ENCODE results near the gene NFILZ.
"Not testable (repeated sequence)": the region's sequence is repeated elsewhere in the genome, so short reads cannot be mapped to it uniquely, and the experiment has no call there.

NFILZ gene

DNA sequence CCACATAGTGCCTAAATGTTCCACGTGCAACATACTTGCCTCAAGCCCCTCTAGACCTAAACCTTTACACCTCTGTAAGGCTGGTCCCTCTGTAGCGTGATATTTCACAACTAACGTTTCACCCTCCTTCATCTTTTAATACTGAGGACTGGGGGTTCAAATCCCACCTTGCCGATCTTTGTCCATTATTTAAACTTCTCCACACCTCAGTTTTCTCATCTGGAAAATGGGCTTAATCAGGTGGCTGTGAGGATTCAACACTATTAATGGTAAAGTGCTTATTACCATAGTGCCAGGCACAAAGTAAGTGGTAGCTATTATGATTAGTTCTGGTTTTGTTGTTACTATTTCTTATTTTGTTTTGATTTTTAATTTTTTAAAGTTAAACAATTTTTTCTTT is 12.4 kb upstream of the NFILZ start:
- H3K27me3 ChIP-seq (ENCODE audit: insufficient read depth, insufficient read length), result peaks cover 3% of the 10 kb centered on the region
- no peaks in the 10 kb centered on the region for H3K9me3 ChIP-seq (ENCODE audit: insufficient read depth, low read length)
- no peak for DNase-seq (ENCODE audit: low read depth, low spot score)
- TF ChIP-seq YY1 (IDR thresholded peaks at IDR 0.05; ENCODE audit: insufficient read depth, insufficient read length) (no peak), ZNF274 (IDR thresholded peaks at IDR 0.05; ENCODE audit: low read depth, low read length) (no peak)
- no peak overlapping the region for H3K4me3 ChIP-seq (ENCODE audit: insufficient read length, low read depth)
- peaks cover 4% of the 10 kb centered on the region for H3K4me1 ChIP-seq (ENCODE audit: insufficient read depth, insufficient read length)
- no peak overlapping the region for H3K9ac ChIP-seq (ENCODE audit: insufficient read length, low read depth)
- H3K36me3 ChIP-seq (ENCODE audit: insufficient read depth, insufficient read length, low read length), result no peaks in the 10 kb centered on the region

DNA sequence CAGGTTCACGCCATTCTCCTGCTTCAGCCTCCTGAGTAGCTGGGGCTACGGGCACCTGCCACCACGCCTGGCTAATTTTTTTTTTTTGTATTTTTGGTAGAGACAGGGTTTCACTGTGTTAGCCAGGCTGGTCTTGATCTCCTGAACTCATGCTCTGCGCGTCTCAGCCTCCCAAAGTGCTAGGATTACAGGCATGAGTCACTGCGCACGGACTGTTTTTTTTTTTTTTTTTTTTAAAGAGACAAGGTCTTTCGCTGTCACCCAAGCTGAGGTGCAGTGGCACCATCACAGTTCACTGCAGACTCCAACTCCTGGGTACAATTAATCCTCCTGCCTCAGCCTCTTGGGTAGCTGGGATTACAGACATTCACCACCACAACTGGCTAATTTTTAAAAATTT is 11.7 kb upstream of the NFILZ start:
- TF ChIP-seq ZNF274 (IDR thresholded peaks at IDR 0.05; ENCODE audit: low read depth, low read length), result no peak
- TF ChIP-seq YY1 (IDR thresholded peaks at IDR 0.05; ENCODE audit: insufficient read depth, insufficient read length), result no peak
- TF ChIP-seq SUZ12 (IDR thresholded peaks at IDR 0.05; ENCODE audit: extremely low read depth, insufficient read depth, insufficient read length), result no peak
- Histone ChIP-seq H3K9me3 (ENCODE audit: insufficient read depth, low read length) (no peaks in the 10 kb centered on the region), H3K4me1 (ENCODE audit: insufficient read depth, insufficient read length) (peaks cover 4% of the 10 kb centered on the region), H3K9ac (ENCODE audit: insufficient read length, low read depth) (no peak overlapping the region), H3K36me3 (ENCODE audit: insufficient read depth, insufficient read length, low read length) (no peaks in the 10 kb centered on the region), H3K4me3 (ENCODE audit: insufficient read length, low read depth) (no peak overlapping the region), H3K27me3 (ENCODE audit: insufficient read depth, insufficient read length) (peaks cover 3% of the 10 kb centered on the region)
- DNase-seq (ENCODE audit: low read depth, low spot score), result no peak

DNA sequence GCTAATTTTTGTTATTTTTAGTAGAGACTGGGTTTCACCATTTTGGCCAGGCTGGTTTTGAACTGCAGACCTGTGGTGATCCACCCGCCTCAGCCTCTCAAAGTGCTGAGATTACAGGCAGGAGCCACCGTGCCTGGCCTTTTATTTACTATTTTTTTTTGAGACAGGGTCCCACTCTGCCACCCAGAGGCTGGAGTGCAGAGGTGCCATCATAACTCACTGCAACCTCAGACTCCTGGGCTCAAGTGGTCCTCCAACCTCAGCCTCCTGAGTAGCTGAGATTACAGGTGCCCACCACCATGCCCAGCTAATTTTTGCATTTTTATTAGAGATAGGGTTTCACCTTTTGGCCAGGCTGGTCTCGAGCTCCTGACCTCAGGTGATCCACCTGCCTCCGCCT is 7.5 kb upstream of the NFILZ start:
- H3K9me3 ChIP-seq (ENCODE audit: insufficient read depth, low read length); H3K36me3 ChIP-seq (ENCODE audit: insufficient read depth, insufficient read length, low read length); H3K9ac ChIP-seq (ENCODE audit: insufficient read length, low read depth); DNase-seq (ENCODE audit: low read depth, low spot score); H3K4me3 ChIP-seq (ENCODE audit: insufficient read length, low read depth); H3K27me3 ChIP-seq (ENCODE audit: insufficient read depth, insufficient read length); H3K4me1 ChIP-seq (ENCODE audit: insufficient read depth, insufficient read length): not testable (repeated sequence)

DNA sequence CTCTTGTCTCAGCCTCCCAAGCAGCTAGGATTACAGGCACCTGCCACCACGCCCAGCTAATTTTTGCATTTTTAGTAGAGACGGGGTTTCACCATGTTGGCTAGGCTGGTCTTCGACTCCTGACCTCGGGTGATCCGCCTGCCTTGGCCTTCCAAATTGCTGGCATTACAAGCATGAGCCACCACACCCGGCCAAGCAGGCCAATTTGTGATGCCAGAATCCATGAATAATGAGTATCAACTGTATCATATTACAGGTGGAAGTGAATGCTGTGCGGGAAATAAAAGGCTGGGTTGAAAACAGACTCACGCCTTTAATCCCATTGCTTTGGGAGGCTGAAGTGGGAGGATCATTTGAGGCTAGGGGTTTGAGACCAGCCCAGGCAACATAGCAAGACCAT is 3.6 kb upstream of the NFILZ start:
- TF ChIP-seq YY1 (IDR thresholded peaks at IDR 0.05; ENCODE audit: insufficient read depth, insufficient read length), result no peak
- TF ChIP-seq SUZ12 (IDR thresholded peaks at IDR 0.05; ENCODE audit: extremely low read depth, insufficient read depth, insufficient read length), result no peak
- no peak for TF ChIP-seq ZNF274 (IDR thresholded peaks at IDR 0.05; ENCODE audit: low read depth, low read length)

DNA sequence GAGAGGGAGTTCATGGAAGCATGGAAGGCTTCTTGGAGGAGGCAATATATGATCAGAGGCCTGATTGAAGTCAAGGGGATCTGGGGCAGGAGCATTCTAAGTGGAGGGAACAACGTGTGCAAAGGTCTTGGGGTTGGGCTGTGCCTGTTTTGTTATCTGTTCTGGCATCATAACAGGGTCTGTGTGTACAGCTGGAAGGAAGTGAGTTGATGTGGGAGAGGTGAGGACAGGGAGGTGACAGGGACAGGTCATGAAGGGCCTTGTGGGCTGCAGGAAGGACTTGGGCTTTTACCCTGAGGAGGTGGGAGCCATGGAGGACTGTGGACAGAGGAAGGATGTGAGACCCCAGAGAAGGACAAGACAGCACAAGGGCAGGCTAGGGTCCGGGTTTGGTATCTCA is 1.2 kb upstream of the NFILZ start:
- H3K36me3 ChIP-seq (ENCODE audit: insufficient read depth, insufficient read length, low read length), result no peaks in the 10 kb centered on the region
- TF ChIP-seq SUZ12 (IDR thresholded peaks at IDR 0.05; ENCODE audit: extremely low read depth, insufficient read depth, insufficient read length), result no peak
- no peak overlapping the region for H3K4me3 ChIP-seq (ENCODE audit: insufficient read length, low read depth)
- no peaks in the 10 kb centered on the region for H3K27me3 ChIP-seq (ENCODE audit: insufficient read depth, insufficient read length)
- H3K9ac ChIP-seq (ENCODE audit: insufficient read length, low read depth), result no peak overlapping the region
- peaks cover 6% of the 10 kb centered on the region for H3K4me1 ChIP-seq (ENCODE audit: insufficient read depth, insufficient read length)
- no peaks in the 10 kb centered on the region for H3K9me3 ChIP-seq (ENCODE audit: insufficient read depth, low read length)
- DNase-seq (ENCODE audit: low read depth, low spot score), result no peak

More for the DNA sequence above, 3.6 kb upstream of the NFILZ start:
- H3K36me3 ChIP-seq (ENCODE audit: insufficient read depth, insufficient read length, low read length), result no peaks in the 10 kb centered on the region
- H3K9ac ChIP-seq (ENCODE audit: insufficient read length, low read depth), result no peak overlapping the region
- no peak for DNase-seq (ENCODE audit: low read depth, low spot score)
- H3K4me3 ChIP-seq (ENCODE audit: insufficient read length, low read depth), result no peak overlapping the region
- no peaks in the 10 kb centered on the region for H3K27me3 ChIP-seq (ENCODE audit: insufficient read depth, insufficient read length)
- H3K4me1 ChIP-seq (ENCODE audit: insufficient read depth, insufficient read length), result peaks cover 2% of the 10 kb centered on the region
- H3K9me3 ChIP-seq (ENCODE audit: insufficient read depth, low read length), result no peaks in the 10 kb centered on the region

DNA sequence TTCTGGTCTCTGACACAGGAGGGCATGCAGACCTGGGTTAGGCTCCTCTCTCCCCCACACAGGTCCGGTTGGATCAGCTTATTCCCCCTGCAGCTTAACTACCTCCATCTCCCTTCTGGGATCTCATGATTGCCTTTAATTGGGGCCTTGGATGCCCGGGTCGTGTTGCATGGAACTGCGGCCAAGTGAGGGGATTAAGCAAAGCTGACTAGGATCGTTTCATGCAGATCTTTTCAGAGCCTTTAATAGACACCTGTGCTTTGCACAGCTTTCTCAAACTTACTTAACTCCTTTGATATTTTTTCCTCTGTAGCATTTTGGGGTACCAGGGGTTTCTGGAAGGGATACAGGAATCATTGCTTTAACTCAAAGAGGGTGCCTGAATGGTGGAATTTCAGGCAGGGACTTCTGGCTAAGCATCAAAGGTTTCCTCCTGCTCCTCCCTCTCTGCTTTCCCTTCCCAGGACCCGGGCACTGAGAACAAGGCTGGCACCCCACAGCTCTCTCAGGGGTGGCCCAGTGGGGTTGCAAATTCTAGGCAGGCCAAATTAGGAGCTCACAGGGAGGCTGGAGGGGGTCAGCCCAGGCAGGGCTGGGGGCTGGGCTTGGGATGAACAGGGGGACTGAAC is 477 bp downstream of the NFILZ start:
- Histone ChIP-seq H3K9ac (ENCODE audit: insufficient read length, low read depth) (no peak overlapping the region), H3K9me3 (ENCODE audit: insufficient read depth, low read length) (no peaks in the 10 kb centered on the region), H3K4me1 (ENCODE audit: insufficient read depth, insufficient read length) (peaks cover 6% of the 10 kb centered on the region), H3K4me3 (ENCODE audit: insufficient read length, low read depth) (no peak overlapping the region), H3K27me3 (ENCODE audit: insufficient read depth, insufficient read length) (no peaks in the 10 kb centered on the region), H3K36me3 (ENCODE audit: insufficient read depth, insufficient read length, low read length) (no peaks in the 10 kb centered on the region)
- DNase-seq (ENCODE audit: low read depth, low spot score), result no peak
- TF ChIP-seq YY1 (IDR thresholded peaks at IDR 0.05; ENCODE audit: insufficient read depth, insufficient read length), result no peak
- no peak for TF ChIP-seq ZNF274 (IDR thresholded peaks at IDR 0.05; ENCODE audit: low read depth, low read length)
- no peak for TF ChIP-seq SUZ12 (IDR thresholded peaks at IDR 0.05; ENCODE audit: extremely low read depth, insufficient read depth, insufficient read length)

DNA sequence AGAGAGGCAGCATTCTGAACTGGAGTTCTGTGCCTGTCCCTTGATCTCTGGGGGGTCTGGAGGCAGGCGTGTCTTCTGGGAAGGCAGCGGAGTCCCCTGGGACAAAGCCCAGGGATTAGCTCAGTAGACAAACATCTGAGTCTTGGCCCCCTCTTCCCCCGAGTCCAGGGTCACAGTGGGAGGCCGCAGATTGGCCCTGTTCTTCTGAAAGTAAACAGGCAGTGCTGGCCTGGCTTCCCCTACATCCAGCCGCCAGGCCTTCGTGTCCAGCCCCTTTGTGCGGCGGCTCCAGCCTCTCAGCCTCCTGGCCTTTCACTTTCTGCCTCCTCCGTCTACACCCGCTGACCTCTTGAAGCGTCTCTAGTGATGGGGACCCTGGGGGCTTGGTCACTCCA is 989 bp downstream of the NFILZ start:
- Histone ChIP-seq H3K4me1 (ENCODE audit: insufficient read depth, insufficient read length) (peaks cover 6% of the 10 kb centered on the region), H3K9me3 (ENCODE audit: insufficient read depth, low read length) (no peaks in the 10 kb centered on the region), H3K4me3 (ENCODE audit: insufficient read length, low read depth) (no peak overlapping the region), H3K27me3 (ENCODE audit: insufficient read depth, insufficient read length) (no peaks in the 10 kb centered on the region), H3K9ac (ENCODE audit: insufficient read length, low read depth) (no peak overlapping the region), H3K36me3 (ENCODE audit: insufficient read depth, insufficient read length, low read length) (no peaks in the 10 kb centered on the region)
- no peak for DNase-seq (ENCODE audit: low read depth, low spot score)
- TF ChIP-seq YY1 (IDR thresholded peaks at IDR 0.05; ENCODE audit: insufficient read depth, insufficient read length) (no peak), SUZ12 (IDR thresholded peaks at IDR 0.05; ENCODE audit: extremely low read depth, insufficient read depth, insufficient read length) (no peak), ZNF274 (IDR thresholded peaks at IDR 0.05; ENCODE audit: low read depth, low read length) (no peak)

DNA sequence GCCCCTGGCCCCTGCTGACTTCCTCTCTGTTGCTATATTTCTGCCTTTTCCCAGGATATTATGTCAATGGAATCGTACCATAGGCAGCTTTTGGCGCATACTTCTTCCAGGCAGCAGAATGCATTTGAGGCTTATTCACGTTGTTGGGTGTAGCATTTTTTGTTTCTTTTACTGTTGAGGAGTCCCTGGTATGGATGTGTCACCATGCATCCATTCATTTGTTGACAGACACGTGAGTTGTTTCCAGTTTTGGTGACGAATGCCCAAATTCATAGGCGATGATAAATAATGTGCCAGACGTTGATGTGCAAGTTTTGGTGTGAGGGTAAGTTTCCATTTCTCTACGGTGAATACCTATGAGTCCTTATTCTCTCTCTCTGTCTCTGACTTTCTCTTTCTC is 5.0 kb downstream of the NFILZ start:
- TF ChIP-seq YY1 (IDR thresholded peaks at IDR 0.05; ENCODE audit: insufficient read depth, insufficient read length), result no peak

DNA sequence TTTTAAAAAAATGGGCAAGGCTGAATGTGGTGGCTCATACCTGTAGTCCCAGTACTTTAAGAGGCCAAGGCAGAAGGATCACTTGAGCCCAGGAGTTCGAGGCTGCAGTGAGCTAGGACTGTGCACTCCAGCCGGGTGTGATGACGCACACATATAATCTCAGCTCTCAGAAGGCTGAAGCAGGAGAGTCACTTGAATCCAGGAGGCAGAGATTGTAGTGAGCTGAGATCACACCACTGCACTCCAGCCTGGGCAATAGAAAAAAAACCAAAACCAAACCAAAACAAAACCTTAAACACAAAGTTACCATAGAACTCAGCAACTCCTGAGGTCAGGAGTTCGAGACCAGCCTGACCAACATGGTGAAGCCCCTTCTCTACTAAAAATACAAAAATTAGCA is 6.6 kb downstream of the NFILZ start:
- not testable (repeated sequence) for DNase-seq (ENCODE audit: low read depth, low spot score); H3K27me3 ChIP-seq (ENCODE audit: insufficient read depth, insufficient read length); H3K9ac ChIP-seq (ENCODE audit: insufficient read length, low read depth); H3K4me1 ChIP-seq (ENCODE audit: insufficient read depth, insufficient read length); H3K9me3 ChIP-seq (ENCODE audit: insufficient read depth, low read length); H3K36me3 ChIP-seq (ENCODE audit: insufficient read depth, insufficient read length, low read length); H3K4me3 ChIP-seq (ENCODE audit: insufficient read length, low read depth)

More for the DNA sequence above, 5.0 kb downstream of the NFILZ start:
- Histone ChIP-seq H3K4me3 (ENCODE audit: insufficient read length, low read depth) (no peak overlapping the region), H3K27me3 (ENCODE audit: insufficient read depth, insufficient read length) (no peaks in the 10 kb centered on the region), H3K36me3 (ENCODE audit: insufficient read depth, insufficient read length, low read length) (no peaks in the 10 kb centered on the region), H3K9me3 (ENCODE audit: insufficient read depth, low read length) (no peaks in the 10 kb centered on the region), H3K9ac (ENCODE audit: insufficient read length, low read depth) (no peak overlapping the region), H3K4me1 (ENCODE audit: insufficient read depth, insufficient read length) (peaks cover 6% of the 10 kb centered on the region)
- no peak for DNase-seq (ENCODE audit: low read depth, low spot score)

All from NT2/D1 (cell line).